ENCODE data around the gene PUS1.
"Not testable (repeated sequence)": the region's sequence is repeated elsewhere in the genome, so short reads cannot be mapped to it uniquely, and the experiment has no call there.

Gene PUS1

GRCh38 chr12:131941116-131941986 lies 12.3 kb downstream of the PUS1 start:
- no peak for DNase-seq

- no peak for DNase-seq
These were observed 12.9 kb downstream of the PUS1 start for GRCh38 chr12:131941987-131942341.

GRCh38 chr12:131942671-131943070 lies 13.6 kb downstream of the PUS1 start:
- DNase-seq = no peak

GRCh38 chr12:131943389-131943788 lies 14.3 kb downstream of the PUS1 start:
- no peak for DNase-seq

GRCh38 chr12:131943876-131944275 lies 14.8 kb downstream of the PUS1 start:
- DNase-seq = no peak

GRCh38 chr12:131944601-131945251 lies 15.7 kb downstream of the PUS1 start:
- no peak for DNase-seq

GRCh38 chr12:131946757-131947156 lies 17.7 kb downstream of the PUS1 start:
- no peak for DNase-seq

- no peak for DNase-seq
These were observed 18.5 kb downstream of the PUS1 start for GRCh38 chr12:131947482-131948027.

GRCh38 chr12:131948166-131948712 lies 19.2 kb downstream of the PUS1 start:
- no peak for DNase-seq

- DNase-seq = not testable (repeated sequence)
These were observed 19.8 kb downstream of the PUS1 start for GRCh38 chr12:131948713-131949430.

GRCh38 chr12:131949431-131950181 lies 20.5 kb downstream of the PUS1 start, which contains the start of gene EP400:
EP400 (plus strand) TSS chr12:131949942; CDS start chr12:131960620, 10,678 bp downstream.
- DNase-seq = peak; percentile 89

- DNase-seq = no peak
These were observed 21.3 kb downstream of the PUS1 start for GRCh38 chr12:131950182-131950913.

- DNase-seq = not testable (repeated sequence)
These were observed 24.7 kb downstream of the PUS1 start for GRCh38 chr12:131953810-131954209.

GRCh38 chr12:131954460-131954859 lies 25.4 kb downstream of the PUS1 start:
- not testable (repeated sequence) for DNase-seq

GRCh38 chr12:131959116-131959515 lies 30.0 kb downstream of the PUS1 start:
- DNase-seq = no peak

GRCh38 chr12:131959641-131960589 lies 30.8 kb downstream of the PUS1 start:
- DNase-seq = no peak

- not testable (repeated sequence) for DNase-seq
These were observed 31.7 kb downstream of the PUS1 start for GRCh38 chr12:131960590-131961325.

- DNase-seq = not testable (repeated sequence)
These were observed 32.3 kb downstream of the PUS1 start for GRCh38 chr12:131961328-131961727.

- DNase-seq = no peak
These were observed 33.0 kb downstream of the PUS1 start for GRCh38 chr12:131962069-131962468.

Measured in 8988T (cell line).